Measurements from ENCODE around the gene DNAJC4.

- TF ChIP-seq CREM (CRISPR knock-in tag; IDR thresholded peaks at IDR 0.05) (no peak), FOXK1 (CRISPR knock-in tag; IDR thresholded peaks at IDR 0.05) (no peak), ERG (CRISPR knock-in tag; IDR thresholded peaks at IDR 0.05) (no peak), NR1H2 (CRISPR knock-in tag; IDR thresholded peaks at IDR 0.05) (0 out of 2 replicates have a peak, but pooled peaks have one; percentile 20), ZNF232 (CRISPR knock-in tag; IDR thresholded peaks at IDR 0.05) (no peak)
- TF ChIP-seq, protein P1, sequence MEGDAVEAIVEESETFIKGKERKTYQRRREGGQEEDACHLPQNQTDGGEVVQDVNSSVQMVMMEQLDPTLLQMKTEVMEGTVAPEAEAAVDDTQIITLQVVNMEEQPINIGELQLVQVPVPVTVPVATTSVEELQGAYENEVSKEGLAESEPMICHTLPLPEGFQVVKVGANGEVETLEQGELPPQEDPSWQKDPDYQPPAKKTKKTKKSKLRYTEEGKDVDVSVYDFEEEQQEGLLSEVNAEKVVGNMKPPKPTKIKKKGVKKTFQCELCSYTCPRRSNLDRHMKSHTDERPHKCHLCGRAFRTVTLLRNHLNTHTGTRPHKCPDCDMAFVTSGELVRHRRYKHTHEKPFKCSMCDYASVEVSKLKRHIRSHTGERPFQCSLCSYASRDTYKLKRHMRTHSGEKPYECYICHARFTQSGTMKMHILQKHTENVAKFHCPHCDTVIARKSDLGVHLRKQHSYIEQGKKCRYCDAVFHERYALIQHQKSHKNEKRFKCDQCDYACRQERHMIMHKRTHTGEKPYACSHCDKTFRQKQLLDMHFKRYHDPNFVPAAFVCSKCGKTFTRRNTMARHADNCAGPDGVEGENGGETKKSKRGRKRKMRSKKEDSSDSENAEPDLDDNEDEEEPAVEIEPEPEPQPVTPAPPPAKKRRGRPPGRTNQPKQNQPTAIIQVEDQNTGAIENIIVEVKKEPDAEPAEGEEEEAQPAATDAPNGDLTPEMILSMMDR (IDR thresholded peaks at IDR 0.05) = no peak
Measured at GRCh38 chr11:64243236-64243854, 13.0 kb downstream of the DNAJC4 start.

Measured in WTC11 (cell line).